Caki2 (cell line): ENCODE results near the gene CRACR2B. TPM values are rescaled to one million over a fixed set of nuclear protein-coding genes. Genes with fewer than 3 reads are reported as not detected.
A peak's percentile ranks its signal among the peaks of the same experiment; 100 is the strongest.

Source experiments
- DNase-seq: peaks from one replicate; pipeline ENCODE4 v3.0.0-alpha.2; 2015; ENCODE audit warnings: low read depth
- in situ Hi-C: cut with HindIII; loops from 2 replicates; pipeline ENCODE4 v1.10.0; 2016; ENCODE audit warnings: low sequenced_read_pairs, low pct_unique_long_range_greater_than_20kb, mixed read lengths
- total RNA-seq: library from RNA; depleted of rRNA; stranded (reverse); fragments of >200 nt; shearing (Covaris generic); gene quantifications from 2 replicates; pipeline ENCODE4 v1.2.3, GENCODE V29; 2014; ENCODE audit warnings: low replicate concordance; rRNA removed

CRACR2B gene
- 15.0 and 29.5 TPM in 2 replicates for total RNA-seq

- in situ Hi-C loops, result no loop called here
- DNase-seq, result no peak
Measured at GRCh38 chr11:827897-828192, at the start of gene CRACR2B. Gene CRACR2B, plus strand, starts transcription at chr11:827919. Its CDS starts 689 bp downstream, at chr11:828608.

GRCh38 chr11:778976-779954, 48.5 kb upstream of the CRACR2B start:
- in situ Hi-C loops, result no loop called here
- DNase-seq, result no peak

- in situ Hi-C loops, result no loop called here
- DNase-seq, result no peak
Measured at GRCh38 chr11:779955-780532, 47.7 kb upstream of the CRACR2B start.

- in situ Hi-C loops, result no loop called here
- no peak for DNase-seq
Measured at GRCh38 chr11:782264-783174, 45.2 kb upstream of the CRACR2B start.

- DNase-seq, result no peak
- in situ Hi-C loops, result no loop called here
Measured at GRCh38 chr11:783581-784015, 44.1 kb upstream of the CRACR2B start.

GRCh38 chr11:786235-787083, 41.3 kb upstream of the CRACR2B start:
- in situ Hi-C loops, result no loop called here
- DNase-seq, result no peak

- in situ Hi-C loops, result no loop called here
- no peak for DNase-seq
Measured at GRCh38 chr11:787084-787675, 40.5 kb upstream of the CRACR2B start.

- no peak for DNase-seq
- in situ Hi-C loops, result no loop called here
Measured at GRCh38 chr11:788009-788640, 39.6 kb upstream of the CRACR2B start.

GRCh38 chr11:788953-789940, 38.5 kb upstream of the CRACR2B start:
- no peak for DNase-seq
- in situ Hi-C loops, result no loop called here

- DNase-seq, result no peak
- in situ Hi-C loops, result no loop called here
Measured at GRCh38 chr11:789943-790342, 37.8 kb upstream of the CRACR2B start, which contains the start of gene CEND1. Gene CEND1, minus strand, starts transcription at chr11:790090. Its CDS starts 1,514 bp downstream, at chr11:788576.

- in situ Hi-C loops, result no loop called here
- DNase-seq, result peak; percentile 59
Measured at GRCh38 chr11:790721-791564, 36.8 kb upstream of the CRACR2B start.

- DNase-seq, result no peak
- in situ Hi-C loops, result no loop called here
Measured at GRCh38 chr11:791658-792534, 35.8 kb upstream of the CRACR2B start.

GRCh38 chr11:792535-792821, 35.2 kb upstream of the CRACR2B start:
- in situ Hi-C loops, result no loop called here
- DNase-seq, result no peak

GRCh38 chr11:792873-793272, 34.8 kb upstream of the CRACR2B start:
- in situ Hi-C loops, result no loop called here
- no peak for DNase-seq
